Measurements from ENCODE around the gene KIF11.

DNA sequence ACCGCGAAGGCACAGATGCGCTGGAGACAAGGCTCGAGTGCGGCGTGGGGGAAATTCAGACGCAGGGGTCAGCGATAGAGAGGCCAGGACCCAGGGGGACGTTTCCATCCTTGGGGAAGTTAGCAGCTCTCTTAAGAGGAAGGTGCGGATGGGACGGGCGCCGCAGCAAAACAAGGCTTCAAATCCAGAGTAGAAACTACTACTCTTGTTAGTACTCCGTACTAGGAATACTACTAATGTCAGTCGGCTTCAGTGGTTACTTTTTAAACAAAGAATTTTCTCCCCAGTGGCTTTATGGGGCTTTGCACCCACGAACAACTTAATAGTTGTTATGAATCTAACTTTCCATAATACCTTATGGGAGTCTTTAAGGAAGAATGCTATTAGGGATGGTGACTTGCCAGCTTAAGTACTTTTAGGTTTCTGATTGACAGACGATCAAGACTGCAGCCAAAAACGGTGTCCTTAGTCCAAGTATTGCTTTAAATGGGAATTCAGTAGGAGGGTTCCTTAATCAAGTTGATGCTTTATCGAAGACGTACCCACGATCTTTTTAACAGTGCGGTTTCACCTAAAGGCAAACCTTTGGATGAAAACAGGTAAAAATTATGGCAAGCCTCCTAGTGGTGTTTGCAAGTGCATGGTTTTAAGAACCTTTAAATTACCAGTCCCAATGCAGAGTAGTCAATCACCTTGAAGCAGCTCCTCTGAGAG is 18.2 kb upstream of the KIF11 start:
- TF ChIP-seq, protein P1, sequence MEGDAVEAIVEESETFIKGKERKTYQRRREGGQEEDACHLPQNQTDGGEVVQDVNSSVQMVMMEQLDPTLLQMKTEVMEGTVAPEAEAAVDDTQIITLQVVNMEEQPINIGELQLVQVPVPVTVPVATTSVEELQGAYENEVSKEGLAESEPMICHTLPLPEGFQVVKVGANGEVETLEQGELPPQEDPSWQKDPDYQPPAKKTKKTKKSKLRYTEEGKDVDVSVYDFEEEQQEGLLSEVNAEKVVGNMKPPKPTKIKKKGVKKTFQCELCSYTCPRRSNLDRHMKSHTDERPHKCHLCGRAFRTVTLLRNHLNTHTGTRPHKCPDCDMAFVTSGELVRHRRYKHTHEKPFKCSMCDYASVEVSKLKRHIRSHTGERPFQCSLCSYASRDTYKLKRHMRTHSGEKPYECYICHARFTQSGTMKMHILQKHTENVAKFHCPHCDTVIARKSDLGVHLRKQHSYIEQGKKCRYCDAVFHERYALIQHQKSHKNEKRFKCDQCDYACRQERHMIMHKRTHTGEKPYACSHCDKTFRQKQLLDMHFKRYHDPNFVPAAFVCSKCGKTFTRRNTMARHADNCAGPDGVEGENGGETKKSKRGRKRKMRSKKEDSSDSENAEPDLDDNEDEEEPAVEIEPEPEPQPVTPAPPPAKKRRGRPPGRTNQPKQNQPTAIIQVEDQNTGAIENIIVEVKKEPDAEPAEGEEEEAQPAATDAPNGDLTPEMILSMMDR (IDR thresholded peaks at IDR 0.05), result no peak
- TF ChIP-seq POLR2AphosphoS5 (IDR thresholded peaks at IDR 0.05), result no peak
- TF ChIP-seq POLR2A (IDR thresholded peaks at IDR 0.05), result no peak
- no peak for TF ChIP-seq EP300 (IDR thresholded peaks at IDR 0.05)

All from gastroesophageal sphincter (tissue), 3 donors.